Cardiac septum (tissue), 1 donor: ENCODE data around the gene CACNA1C. TPM values are rescaled to one million over a fixed set of nuclear protein-coding genes. Genes with fewer than 3 reads are reported as not detected.

ENCODE experiments used
- DNase-seq: peaks from one replicate; pipeline ENCODE4 v3.0.0-alpha.2; 2020; ENCODE audit warnings: low spot score
- intact Hi-C: fragments of 100-400 bp; cut with DNase I; formaldehyde crosslinking; loops from one replicate; pipeline ENCODE4 v1.14.0; 2022
- total RNA-seq: library from RNA; stranded (reverse); fragmentation: NEBNext Ultra II Directional; extraction: Animal tissue kit (Norgen Biotek cat#: 25700); gene quantifications from one replicate; pipeline ENCODE4 v1.2.1, GENCODE V29; 2021
- donor health status: DM: no; HTN: no; CAD: no.

Gene CACNA1C
- total RNA-seq, 1 donor from 2014 or later: 182 TPM

- DNase-seq: no peak
- intact Hi-C loops: no loop called here
Measured at GRCh38 chr12:2334271-2334670, 281.5 kb downstream of the CACNA1C start.

GRCh38 chr12:2334689-2335088, 281.9 kb downstream of the CACNA1C start:
- DNase-seq: no peak
- intact Hi-C loops: no loop called here

- no peak for DNase-seq
- intact Hi-C loops: no loop called here
Measured at GRCh38 chr12:2335109-2335508, 282.3 kb downstream of the CACNA1C start.

- intact Hi-C loops: no loop called here
- no peak for DNase-seq
Measured at GRCh38 chr12:2335513-2335912, 282.7 kb downstream of the CACNA1C start.

GRCh38 chr12:2335916-2336315, 283.1 kb downstream of the CACNA1C start:
- DNase-seq: no peak
- intact Hi-C loops: no loop called here

- intact Hi-C loops: no loop called here
- no peak for DNase-seq
Measured at GRCh38 chr12:2336409-2336829, 283.6 kb downstream of the CACNA1C start.

GRCh38 chr12:2337031-2338010, 284.5 kb downstream of the CACNA1C start:
- DNase-seq: no peak
- intact Hi-C loops: no loop called here

- DNase-seq: no peak
- intact Hi-C loops: no loop called here
Measured at GRCh38 chr12:2338381-2338780, 285.6 kb downstream of the CACNA1C start.

GRCh38 chr12:2338991-2339431, 286.2 kb downstream of the CACNA1C start:
- intact Hi-C loops: no loop called here
- no peak for DNase-seq

- no peak for DNase-seq
- intact Hi-C loops: no loop called here
Measured at GRCh38 chr12:2341051-2341751, 288.4 kb downstream of the CACNA1C start.

- intact Hi-C loops: no loop called here
- no peak for DNase-seq
Measured at GRCh38 chr12:2341871-2342270, 289.1 kb downstream of the CACNA1C start.

GRCh38 chr12:2343681-2344080, 290.9 kb downstream of the CACNA1C start:
- no peak for DNase-seq
- intact Hi-C loops: no loop called here

- DNase-seq: no peak
- intact Hi-C loops: no loop called here
Measured at GRCh38 chr12:2344476-2344875, 291.7 kb downstream of the CACNA1C start.

GRCh38 chr12:2344885-2345284, 292.1 kb downstream of the CACNA1C start:
- intact Hi-C loops: no loop called here
- DNase-seq: no peak

GRCh38 chr12:2345902-2346301, 293.1 kb downstream of the CACNA1C start:
- intact Hi-C loops: no loop called here
- no peak for DNase-seq

GRCh38 chr12:2346416-2346815, 293.6 kb downstream of the CACNA1C start:
- no peak for DNase-seq
- intact Hi-C loops: no loop called here

- no peak for DNase-seq
- intact Hi-C loops: no loop called here
Measured at GRCh38 chr12:2347137-2347843, 294.5 kb downstream of the CACNA1C start.

GRCh38 chr12:2347844-2348481, 295.2 kb downstream of the CACNA1C start:
- intact Hi-C loops: no loop called here
- DNase-seq: no peak

- no peak for DNase-seq
- intact Hi-C loops: no loop called here
Measured at GRCh38 chr12:2348482-2348852, 295.7 kb downstream of the CACNA1C start.

- DNase-seq: no peak
- intact Hi-C loops: loop anchor here (5.0 kb wide), 1 partner anchor 49 kb away; no protein-coding TSS in a partner anchor
Measured at GRCh38 chr12:2351161-2351560, 298.4 kb downstream of the CACNA1C start.
